GM19035 (cell line): ENCODE results near the gene UBE2K.
"Not testable (repeated sequence)": the region's sequence is repeated elsewhere in the genome, so short reads cannot be mapped to it uniquely, and the experiment has no call there.

Experiments
- ATAC-seq: cut with Tn5 transposase; IDR thresholded peaks from one replicate; pipeline ENCODE4 v1.9.1; 2021; ENCODE audit not compliant: unreplicated experiment

The UBE2K gene

DNA sequence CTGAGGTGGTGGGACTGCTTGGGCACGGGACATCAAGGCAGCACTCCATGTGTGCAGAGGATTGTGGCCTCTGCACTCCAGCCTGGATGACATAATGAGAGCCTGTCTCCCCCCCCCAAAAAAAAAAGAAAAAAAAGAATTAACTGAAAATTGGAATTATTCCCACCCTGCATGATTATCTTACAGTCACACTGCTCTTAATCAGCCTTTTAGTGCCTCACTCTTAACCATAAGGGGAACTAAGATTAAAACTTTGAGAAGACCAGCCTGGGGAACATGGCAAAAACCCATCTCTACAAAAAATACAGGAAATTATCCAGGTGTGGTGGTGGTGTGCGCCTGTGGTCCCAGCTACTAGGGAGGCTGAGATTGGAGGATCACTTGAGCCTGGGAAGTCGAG lies 94.6 kb downstream of the UBE2K start:
- no peak for ATAC-seq

- ATAC-seq = not testable (repeated sequence)
Measured at GRCh38 chr4:39792976-39793375, 95.0 kb downstream of the UBE2K start.

GRCh38 chr4:39802005-39802404 lies 104.1 kb downstream of the UBE2K start:
- ATAC-seq = no peak

- ATAC-seq = no peak
Measured at GRCh38 chr4:39808231-39808749, 110.4 kb downstream of the UBE2K start.

- no peak for ATAC-seq
Measured at GRCh38 chr4:39812500-39812899, 114.6 kb downstream of the UBE2K start.

- ATAC-seq = not testable (repeated sequence)
Measured at GRCh38 chr4:39813033-39813432, 115.1 kb downstream of the UBE2K start.

GRCh38 chr4:39813761-39814160 lies 115.8 kb downstream of the UBE2K start:
- ATAC-seq = not testable (repeated sequence)

GRCh38 chr4:39814403-39815185 lies 116.7 kb downstream of the UBE2K start:
- ATAC-seq = no peak

- no peak for ATAC-seq
Measured at GRCh38 chr4:39818646-39819045, 120.7 kb downstream of the UBE2K start.

DNA sequence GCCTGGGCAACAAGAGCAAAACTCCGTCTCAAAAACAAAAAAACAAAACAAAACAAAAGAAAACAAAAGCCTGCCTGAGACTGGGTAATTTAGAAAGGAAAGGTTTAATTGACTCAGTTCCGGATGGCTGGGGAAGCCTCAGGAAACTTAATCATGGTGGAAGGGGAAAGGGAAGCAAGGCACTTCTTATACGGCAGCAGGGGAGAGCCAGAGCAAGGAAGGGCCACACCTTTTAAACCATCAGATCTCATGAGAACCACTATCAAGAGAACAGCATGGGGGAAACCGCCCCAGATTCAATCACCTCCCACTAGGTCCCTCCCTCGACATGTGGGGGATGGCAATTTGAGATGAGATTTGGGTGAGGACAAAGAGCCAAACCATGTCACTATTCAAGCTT lies 122.2 kb downstream of the UBE2K start:
- no peak for ATAC-seq

DNA sequence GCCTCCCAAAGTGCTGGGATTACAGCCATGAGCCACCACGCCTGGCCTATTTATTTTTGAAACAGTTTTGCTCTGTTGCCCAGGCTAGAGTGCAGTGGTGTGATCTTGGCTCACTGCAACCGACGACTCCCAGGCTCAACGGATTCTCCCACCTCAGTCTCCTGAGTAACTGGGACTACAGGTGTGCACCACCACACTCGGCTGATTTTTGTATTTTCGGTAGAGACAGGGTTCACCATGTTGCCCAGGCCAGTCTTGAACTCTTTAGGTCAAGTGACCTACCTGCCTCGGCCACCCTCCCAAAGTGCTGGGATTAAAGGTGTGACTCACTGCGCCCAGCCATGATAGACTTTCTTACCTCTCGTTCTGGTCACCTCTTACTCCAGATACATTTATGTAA lies 124.0 kb downstream of the UBE2K start:
- ATAC-seq = no peak

DNA sequence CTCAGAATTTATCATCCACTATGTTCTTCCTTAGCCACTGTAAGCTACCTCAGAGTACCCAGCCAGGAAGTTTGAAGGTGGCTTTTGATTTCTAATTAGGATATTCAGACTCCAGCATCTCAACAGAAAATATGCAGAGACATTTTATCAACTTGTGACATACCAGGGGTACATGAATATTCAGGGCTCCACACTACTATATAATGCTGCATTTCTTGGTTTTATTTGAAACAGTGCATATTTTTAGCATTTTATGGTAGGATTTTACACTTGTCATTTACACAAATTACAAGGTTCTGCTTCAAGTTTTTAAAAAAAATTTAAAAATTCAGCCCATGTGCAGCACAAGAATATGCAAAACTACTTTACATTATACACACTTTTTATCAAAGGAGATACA lies 124.7 kb downstream of the UBE2K start:
- no peak for ATAC-seq

- no peak for ATAC-seq
Measured at GRCh38 chr4:39823191-39823590, 125.3 kb downstream of the UBE2K start.

DNA sequence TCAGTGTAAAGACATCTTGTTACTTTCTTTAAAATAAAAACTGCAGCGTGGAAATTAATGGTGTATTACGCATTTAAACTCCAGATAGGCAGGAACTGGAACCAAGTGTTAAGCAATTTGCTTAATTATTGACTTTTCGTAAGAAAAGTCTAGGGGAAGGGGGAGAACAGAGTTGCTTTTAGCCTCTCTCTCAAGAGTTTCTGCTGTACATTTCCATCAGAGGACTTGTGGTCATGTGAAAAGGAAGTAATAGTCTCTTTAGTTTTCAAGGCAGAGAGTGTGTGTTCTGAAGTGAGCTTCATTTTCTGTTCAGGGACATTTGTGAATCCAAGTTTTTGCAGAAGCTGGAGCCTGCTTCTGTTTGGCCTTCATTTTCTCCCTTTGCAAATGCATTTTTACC lies 127.2 kb downstream of the UBE2K start:
- ATAC-seq = no peak

DNA sequence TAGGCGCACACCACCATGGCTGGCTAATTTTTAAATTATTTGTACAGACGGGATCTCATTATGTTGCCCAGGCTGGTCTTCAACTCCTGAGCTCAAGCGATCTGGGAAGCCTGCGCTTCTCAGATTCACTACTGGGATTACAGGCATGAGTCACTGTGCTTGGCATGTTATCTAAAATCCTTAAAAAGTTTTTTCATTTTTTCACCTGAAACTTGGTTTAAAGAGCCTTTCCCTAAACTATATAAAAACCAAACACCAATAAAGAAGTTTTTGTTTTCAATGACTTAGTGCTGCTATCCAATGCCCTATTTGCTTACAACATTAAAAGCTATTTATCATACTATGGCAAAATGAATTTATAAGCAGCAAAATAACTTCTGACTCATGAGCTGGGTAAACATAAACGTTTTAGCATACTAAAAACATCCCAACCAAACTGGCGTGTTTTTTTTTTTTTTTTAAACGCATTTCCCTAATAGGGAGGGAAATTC lies 127.8 kb downstream of the UBE2K start:
- no peak for ATAC-seq
